ENCODE data around the gene PLCE1. TPM values are rescaled to one million over a fixed set of nuclear protein-coding genes. Genes with fewer than 3 reads are reported as not detected.
A peak's percentile ranks its signal among the peaks of the same experiment; 100 is the strongest.

PLCE1 gene
- total RNA-seq, 1 donor from 2014 or later, result 3.5 TPM

GRCh38 chr10:93994438-93994801, 689 bp downstream of the PLCE1 start:
- no peak for DNase-seq (ENCODE audit: low spot score)

DNA sequence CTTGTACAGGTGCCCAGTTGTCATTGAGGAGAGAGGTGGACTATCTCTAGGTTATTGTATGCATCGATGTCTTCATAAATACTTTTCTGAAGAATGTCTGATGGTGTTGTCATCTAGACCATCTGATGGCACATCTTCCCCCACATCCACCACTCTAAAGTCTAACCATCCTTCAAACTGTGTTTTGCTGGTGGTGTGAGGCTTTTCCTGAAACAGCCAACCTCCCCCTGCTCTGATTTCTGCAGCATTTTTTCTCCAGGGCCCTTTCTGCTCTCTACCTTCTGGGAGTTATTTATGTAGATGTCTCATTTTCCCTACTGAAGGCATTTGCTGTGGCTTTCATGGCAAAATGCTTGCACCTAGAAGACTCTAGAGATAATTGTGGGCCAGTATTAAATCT, 1.5 kb downstream of the PLCE1 start:
- DNase-seq (ENCODE audit: low spot score), result no peak

DNA sequence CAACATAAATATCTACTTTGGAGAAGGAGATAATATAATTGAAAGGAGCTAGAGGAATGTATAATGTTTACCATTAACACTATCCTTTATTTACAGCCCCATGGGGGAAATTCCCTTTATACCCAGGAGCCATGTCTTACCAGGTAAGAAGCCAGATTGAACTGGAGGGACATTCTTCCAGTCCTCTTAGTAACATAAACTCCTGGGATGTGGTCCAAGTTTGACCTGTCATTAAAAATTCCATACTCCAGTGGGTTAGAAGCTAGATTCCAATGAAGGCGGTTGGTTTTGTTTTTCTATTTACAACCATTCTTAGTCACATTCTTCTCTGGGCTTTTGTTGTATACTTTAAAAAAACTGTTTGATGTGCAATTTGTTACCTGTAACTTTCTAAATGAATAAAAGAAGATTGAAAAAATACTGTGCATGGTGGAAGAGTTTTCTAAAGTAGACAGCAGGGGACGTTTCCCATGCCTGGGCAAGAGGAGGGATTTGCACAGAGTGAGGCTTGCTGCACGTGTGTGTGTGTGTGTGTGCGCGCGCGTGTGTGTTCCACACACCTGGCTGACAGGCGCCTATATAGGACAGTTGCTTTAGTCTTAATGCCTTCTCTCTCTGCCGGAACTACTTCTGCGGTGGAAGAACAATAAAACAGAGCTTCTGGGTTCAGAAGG, 2.0 kb downstream of the PLCE1 start:
- DNase-seq (ENCODE audit: low spot score), result no peak

GRCh38 chr10:93996551-93996950, 2.8 kb downstream of the PLCE1 start:
- no peak for DNase-seq (ENCODE audit: low spot score)

DNA sequence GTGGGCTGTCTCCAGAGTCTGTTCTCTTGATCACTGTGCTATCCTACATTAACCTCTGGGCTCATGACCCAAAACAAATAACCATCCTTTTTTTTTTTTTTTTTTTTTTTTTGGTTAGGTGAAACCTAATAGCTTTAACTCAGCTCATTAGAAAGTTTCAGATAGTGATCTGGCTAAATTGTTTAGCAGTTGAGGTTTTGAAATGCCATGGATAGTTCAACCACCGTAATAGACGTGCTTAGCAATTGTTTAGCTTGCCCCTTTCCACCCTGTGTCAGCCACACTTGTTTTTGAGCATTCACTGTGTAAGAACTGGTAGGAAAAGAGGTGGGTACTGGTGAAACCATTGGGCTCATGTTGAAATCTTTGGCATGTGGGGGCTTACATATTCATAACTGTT, 3.8 kb downstream of the PLCE1 start:
- DNase-seq (ENCODE audit: low spot score), result no peak

DNA sequence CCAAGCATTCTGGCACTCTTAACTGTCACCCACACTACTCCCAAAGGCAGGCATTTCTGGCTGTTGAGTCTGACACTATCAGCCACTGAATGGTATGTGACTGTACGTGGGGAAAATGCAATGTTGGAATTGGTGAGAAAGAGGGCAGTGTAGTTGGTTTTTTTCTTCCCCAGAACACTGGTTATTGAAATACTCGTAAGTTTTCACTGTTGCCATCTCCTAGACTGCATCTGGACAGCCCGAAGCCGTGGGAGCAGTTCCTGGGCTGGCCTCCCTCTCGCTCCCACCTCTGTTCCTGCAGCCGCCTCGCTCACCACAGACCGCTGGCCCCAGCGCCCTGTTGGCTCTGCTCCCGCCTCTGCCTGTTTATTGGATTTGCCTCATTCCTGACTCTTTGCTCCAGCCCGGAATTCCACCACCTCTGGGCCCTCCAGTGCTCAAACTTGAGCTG, 5.7 kb downstream of the PLCE1 start:
- peak; percentile 55 for DNase-seq (ENCODE audit: low spot score)

DNA sequence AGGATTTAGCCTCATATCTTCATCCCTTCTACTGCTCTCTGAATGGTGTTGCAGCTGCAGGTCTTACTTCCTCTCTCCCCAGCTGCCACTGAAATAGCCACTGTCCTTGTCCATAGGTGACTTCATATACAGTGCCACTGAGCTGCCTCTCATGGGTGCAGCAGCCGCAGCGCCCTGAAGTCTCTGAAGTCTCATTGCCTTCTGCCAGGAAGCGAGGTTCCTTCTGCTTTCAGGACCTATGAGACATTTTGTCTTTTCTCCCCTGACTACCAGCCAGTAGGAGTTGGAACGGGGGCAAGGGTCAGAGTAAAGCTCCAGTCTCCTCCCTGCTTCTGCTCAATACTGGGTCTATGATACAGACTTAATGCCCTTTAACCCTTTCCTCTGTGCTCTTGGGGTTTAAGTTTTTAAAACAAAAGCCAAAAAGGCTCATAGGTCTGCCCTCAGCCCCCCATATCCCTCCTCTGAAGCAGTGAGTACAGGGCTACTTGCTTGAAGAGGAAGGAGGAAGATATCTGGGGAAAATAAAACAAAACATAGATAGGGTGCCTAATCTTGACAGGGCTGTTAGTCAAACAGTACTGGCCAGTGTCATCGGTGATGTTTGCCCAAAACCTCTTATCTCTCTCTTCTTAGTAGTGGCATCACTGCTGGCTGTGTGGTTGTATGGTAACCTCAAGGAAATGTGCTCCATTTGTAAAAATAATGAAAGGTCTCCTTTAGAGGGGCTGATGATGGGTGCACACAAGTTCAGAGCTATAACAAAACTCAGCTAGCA, 7.1 kb downstream of the PLCE1 start:
- no peak for DNase-seq (ENCODE audit: low spot score)

GRCh38 chr10:94001416-94001810, 7.7 kb downstream of the PLCE1 start:
- no peak for DNase-seq (ENCODE audit: low spot score)

DNA sequence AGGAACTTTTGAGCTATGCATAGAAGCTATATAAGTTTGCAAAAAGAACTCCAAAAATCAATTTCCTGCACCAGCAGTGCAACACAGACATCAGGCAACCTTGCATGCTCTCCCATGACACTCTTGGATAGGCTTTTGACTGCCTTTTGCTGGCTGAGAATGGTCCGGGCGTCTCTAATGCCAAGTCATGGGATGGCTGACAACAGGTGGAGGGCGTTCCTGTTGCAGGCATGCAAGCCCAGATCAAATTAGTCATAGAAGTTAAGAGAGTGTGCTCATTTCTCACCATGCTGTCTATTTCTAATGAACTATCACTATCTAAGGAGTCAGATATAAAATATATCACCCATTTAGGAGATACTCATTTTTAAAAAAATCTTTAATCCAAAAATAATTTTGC, 8.4 kb downstream of the PLCE1 start:
- no peak for DNase-seq (ENCODE audit: low spot score)

DNA sequence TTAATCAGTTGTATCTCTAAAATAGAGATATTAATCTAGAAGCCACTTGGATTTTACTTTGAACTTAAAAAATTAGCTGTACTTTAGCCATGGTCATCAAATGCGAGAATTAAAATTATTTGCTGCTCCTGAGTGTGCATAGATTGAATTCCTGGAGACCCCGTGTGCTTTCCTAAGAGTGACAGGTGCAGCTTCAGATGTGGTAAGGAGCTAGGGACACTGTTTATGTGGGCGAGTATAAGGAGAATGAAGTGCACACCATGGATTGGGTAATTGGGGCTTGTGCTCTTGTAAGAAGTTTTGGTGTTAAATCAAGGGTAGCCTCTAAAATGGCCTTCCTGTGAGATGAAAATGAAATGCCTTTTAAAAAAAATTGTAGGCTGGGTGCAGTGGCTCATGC, 9.8 kb downstream of the PLCE1 start:
- DNase-seq (ENCODE audit: low spot score), result no peak

DNA sequence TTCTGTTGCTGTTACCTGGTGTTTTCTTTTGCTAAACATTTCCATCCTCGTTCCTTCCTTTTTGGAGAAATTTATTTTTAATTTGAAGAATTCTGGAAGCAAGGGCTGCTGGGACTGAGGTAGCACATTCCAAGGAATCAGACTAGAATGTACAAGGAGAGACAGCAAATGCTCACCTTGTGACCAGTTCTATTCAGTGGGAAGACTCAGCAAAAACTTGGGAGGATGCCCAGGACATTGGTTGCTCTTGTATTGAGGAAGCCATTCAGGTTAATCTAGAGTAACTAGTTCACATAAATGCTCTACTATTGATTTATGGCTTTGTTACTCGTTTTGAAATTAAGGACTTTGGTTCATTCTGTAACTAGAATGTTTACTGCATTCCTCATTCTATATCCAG, 11.3 kb downstream of the PLCE1 start:
- peak; percentile 69 for DNase-seq (ENCODE audit: low spot score)

DNA sequence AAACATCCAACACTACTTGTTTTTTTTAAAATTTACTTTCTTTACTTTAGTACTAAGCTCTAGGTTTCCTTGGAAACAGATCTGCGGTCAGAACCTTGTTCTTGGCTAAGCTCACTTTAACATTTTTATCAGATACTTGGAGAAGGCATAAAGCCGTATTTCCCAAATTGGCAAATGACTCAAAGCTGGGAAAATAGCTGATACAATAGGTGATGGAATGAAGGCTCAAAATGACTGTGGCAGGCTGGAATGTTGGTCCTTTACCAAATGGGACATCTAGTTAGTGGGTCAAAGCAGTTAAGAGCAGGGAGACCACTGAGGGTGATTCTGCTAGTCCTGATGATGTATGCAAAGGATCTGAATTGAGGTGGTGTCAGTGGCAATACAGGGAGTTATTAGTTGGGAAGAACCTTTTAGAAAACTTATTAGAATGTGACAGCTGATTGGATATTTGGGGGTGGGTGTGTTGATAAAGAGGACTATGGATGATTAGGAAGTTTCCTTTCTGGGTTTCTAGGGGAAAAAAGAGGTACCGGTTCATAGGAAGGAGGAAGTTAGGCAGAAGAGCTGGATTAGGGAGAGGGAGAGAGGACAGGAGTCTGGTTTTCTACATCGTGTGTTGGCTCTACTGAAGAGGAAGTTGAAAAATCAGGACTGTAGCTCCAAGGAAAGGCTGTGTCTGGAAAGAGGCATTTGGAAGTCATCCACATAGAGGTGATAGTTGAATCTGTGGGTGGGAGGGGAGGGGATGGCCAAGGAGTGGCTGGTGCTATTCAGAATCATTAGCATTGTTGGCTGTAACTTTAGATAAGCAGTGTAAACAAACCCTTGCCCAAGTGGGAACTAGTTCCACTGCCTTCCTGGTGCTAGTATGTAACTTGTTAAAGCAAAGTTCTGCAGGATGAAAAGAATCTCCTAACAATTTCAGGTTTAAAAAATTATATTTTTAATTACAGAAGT, 13.1 kb downstream of the PLCE1 start:
- peak; percentile 79 for DNase-seq (ENCODE audit: low spot score)

DNA sequence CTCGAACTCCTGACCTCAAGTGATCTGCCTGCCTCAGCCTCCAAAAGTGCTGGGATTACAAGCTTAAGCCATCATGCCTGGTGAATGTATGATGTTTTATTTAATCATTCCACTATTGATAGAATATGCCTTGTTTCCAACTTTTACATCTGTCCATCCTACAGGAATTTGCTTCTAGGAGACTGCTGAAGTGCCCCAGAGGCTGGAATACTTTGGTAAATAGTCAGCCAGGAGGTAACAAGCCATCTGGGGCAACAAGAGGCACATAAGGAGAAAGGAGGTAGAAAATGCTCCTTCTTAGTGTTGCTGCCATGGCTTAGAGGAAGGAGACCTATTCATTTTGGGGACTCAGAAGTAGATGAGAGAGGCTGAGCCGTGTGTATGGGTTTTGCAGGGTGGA, 14.8 kb downstream of the PLCE1 start:
- no peak for DNase-seq (ENCODE audit: low spot score)

DNA sequence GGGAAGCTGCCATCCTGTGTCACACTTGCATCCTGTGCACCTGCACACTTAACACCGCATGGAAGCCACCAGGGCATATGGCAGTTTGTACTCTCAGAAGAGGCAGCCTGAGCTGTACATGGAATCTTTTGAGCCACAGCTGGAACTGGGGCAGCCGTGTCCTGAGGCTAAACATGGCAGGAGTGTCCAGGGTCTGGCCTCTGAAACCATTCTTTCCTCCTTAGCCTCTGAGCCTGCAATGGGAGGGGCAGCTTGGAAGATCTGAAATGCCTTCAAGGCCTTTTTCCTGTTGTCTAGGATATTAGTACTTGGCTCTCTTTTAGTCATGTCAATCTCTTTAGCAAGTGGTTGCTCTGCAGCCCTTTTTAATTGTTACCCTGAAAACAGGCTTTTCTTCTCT, 16.4 kb downstream of the PLCE1 start:
- DNase-seq (ENCODE audit: low spot score), result no peak

DNA sequence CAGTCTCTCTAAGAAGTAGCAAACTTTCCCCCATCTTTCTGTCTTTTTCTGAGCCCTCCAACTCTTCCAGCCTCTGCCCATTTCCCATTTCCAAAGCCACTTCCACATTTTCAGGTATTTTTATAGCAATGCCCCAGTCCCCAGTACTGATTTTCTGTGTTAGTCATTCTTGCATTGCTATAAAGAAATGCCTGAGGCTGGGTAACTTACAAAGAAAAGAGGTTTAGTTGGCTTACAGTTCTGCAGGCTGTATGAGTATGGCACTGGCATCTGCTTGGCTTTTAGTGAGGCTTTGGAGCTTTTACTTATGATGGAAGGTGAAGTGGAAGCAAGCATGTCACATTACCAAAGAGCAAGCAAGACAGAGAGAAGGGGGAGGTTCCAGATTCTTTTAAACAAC, 17.2 kb downstream of the PLCE1 start:
- DNase-seq (ENCODE audit: low spot score), result no peak

DNA sequence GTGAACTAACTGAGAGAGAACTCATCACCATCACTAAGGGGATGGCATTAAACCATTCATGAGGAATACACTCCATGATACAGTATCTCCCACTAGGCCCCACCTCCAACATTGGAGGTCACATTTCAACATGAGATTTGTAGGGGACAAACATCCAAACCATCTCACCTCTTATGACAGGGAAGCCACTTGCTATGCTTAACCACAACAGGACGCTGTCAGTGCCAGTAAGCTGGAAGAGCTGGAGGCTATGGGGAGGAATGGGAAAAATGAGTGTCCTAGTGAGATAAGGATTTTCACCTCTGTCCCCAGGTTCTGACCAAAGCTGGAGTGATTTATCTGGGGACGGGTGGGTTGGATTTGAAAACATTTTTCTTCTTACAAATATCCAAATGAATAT, 17.6 kb downstream of the PLCE1 start:
- DNase-seq (ENCODE audit: low spot score), result no peak

- no peak for DNase-seq (ENCODE audit: low spot score)
Measured at GRCh38 chr10:94012834-94013233, 19.1 kb downstream of the PLCE1 start.

- DNase-seq (ENCODE audit: low spot score), result no peak
Measured at GRCh38 chr10:94013331-94013760, 19.6 kb downstream of the PLCE1 start.

- DNase-seq (ENCODE audit: low spot score), result no peak
Measured at GRCh38 chr10:94014304-94014703, 20.6 kb downstream of the PLCE1 start.

- DNase-seq (ENCODE audit: low spot score), result no peak
Measured at GRCh38 chr10:94016727-94017714, 23.3 kb downstream of the PLCE1 start.

DNA sequence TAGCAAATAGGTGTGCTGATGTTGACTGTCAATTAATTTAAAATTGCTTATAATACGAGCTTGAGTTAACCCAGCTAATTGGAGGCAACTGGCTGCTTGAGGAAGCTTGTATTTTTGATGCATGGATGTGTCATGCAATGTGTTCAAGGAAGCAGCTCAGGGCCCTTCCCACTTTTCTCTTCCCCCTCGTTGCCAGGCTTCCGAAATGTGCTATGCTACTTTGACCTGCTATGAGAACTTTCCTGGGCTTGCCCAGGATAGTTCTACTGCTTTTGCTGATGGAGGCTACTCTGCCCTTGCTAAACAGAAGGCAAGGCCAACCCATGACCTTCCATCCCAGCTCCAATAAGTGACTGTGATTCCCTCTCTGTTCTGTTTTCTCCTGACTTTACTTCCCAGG, 24.4 kb downstream of the PLCE1 start:
- no peak for DNase-seq (ENCODE audit: low spot score)

Measured in mucosa of gallbladder (tissue), 1 donor.